ENCODE measurements around the gene MMP7.
A peak's percentile ranks its signal among the peaks of the same experiment; 100 is the strongest.

MMP7 gene

GRCh38 chr11:102495161-102496042, 35.1 kb downstream of the MMP7 start:
- peak; percentile 14 for DNase-seq (ENCODE audit: low read depth, low spot score)

- DNase-seq (ENCODE audit: low read depth, low spot score): no peak
Measured at GRCh38 chr11:102494216-102494615, 36.3 kb downstream of the MMP7 start.

DNA sequence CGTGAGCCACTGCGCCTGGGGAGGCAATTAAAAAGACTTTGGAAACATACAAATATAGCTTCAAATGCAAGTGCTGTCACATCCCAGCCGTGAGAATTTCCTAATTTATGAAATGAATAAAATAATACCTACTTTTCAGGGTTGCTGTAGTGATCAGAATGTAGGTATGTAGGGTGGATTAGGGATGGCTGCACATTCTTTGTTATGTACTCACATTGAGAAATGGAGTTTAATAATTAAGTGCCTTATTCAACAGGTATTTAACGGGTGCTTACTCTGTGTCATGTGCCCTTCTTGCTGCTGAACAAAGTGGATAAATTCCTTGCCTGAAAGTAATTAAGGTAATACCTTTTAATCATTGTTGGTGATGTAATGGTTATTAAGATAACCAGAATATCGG, 37.0 kb downstream of the MMP7 start:
- no peak for DNase-seq (ENCODE audit: low read depth, low spot score)

DNA sequence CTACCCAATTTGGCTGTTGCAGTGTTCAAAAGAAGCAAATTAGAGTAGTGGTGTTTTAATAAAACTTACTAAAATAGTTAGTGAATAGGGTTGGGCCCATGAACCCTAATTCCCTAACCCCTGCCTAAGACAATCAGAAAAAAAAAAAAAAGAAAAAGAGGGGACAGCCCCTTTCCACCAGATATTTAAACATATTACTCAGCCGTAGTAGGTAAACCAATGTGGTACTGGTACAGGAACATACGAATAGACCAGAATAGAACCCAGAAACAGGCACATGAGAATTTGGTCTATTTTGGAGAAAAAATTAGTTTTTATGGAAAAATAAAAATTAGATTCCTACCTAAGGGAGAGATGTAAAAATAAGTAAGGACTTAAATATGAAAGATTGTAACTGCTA, 38.6 kb downstream of the MMP7 start:
- DNase-seq (ENCODE audit: low read depth, low spot score): no peak

GRCh38 chr11:102489186-102490145, 41.1 kb downstream of the MMP7 start:
- DNase-seq (ENCODE audit: low read depth, low spot score): no peak

DNA sequence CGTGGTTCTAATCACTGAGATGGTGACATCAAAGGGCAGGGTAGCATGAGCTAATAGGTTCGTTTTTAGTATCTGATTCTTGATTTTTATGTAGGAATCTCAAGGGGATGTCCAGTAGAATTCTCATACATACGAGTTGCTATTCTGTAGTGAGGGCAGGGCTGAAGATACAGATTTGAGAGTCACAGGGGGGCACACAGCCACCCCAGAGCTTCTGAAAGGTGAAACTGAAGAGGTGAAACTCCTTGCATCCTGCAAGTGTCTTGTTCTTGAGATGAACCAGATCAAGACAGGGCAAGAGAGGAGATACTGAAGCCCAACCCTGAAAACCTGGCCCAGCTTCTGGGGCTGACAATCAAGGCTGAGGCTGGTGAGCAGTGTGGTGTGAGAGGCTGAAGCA, 42.3 kb downstream of the MMP7 start:
- DNase-seq (ENCODE audit: low read depth, low spot score): no peak

DNA sequence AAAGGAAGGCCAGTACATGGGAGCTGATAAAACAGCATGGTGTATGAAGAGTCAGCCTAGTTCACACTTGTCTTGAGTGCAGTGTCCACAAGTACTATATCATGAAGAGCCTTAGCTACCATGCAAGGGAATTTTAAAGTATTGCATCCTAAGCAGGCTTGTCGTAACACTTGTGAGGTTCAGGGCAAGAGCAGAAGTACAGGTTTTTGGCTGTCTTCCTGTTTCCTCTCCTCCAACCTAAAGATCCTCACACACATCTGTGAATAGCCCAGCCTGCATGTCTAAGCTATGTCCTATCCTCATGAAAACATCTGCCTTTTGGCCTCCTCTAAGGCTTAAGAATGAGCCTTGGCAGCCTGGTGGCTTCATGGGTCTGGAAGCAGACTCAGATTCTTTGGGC, 43.3 kb downstream of the MMP7 start:
- no peak for DNase-seq (ENCODE audit: low read depth, low spot score)

GRCh38 chr11:102486584-102486983, 44.0 kb downstream of the MMP7 start:
- no peak for DNase-seq (ENCODE audit: low read depth, low spot score)

- DNase-seq (ENCODE audit: low read depth, low spot score): no peak
Measured at GRCh38 chr11:102485095-102485722, 45.3 kb downstream of the MMP7 start.

DNA sequence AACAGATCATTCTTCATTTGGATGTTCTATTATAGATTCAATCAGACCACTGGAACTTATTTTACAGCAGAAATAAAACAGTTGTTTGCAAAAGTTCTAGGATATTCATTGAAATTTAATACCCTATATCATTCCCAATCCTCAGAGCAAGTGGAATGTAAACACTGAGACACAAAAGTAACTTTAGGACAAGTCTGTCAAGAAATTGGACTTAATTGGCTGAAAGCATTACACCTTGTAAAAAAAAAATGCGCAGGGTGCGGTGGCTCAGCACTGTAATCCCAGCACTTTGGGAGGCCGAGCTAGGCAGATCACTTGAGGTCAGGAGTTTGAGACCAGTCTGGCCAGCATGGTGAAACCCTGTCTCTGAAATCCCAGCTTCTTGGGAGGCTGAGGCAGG, 48.1 kb downstream of the MMP7 start:
- no peak for DNase-seq (ENCODE audit: low read depth, low spot score)

GRCh38 chr11:102479733-102480132, 50.8 kb downstream of the MMP7 start:
- no peak for DNase-seq (ENCODE audit: low read depth, low spot score)

GRCh38 chr11:102478673-102479299, 51.8 kb downstream of the MMP7 start:
- DNase-seq (ENCODE audit: low read depth, low spot score): no peak

GRCh38 chr11:102476812-102477211, 53.7 kb downstream of the MMP7 start:
- no peak for DNase-seq (ENCODE audit: low read depth, low spot score)

- DNase-seq (ENCODE audit: low read depth, low spot score): no peak
Measured at GRCh38 chr11:102476069-102476468, 54.5 kb downstream of the MMP7 start.

GRCh38 chr11:102473543-102473942, 57.0 kb downstream of the MMP7 start:
- DNase-seq (ENCODE audit: low read depth, low spot score): no peak

DNA sequence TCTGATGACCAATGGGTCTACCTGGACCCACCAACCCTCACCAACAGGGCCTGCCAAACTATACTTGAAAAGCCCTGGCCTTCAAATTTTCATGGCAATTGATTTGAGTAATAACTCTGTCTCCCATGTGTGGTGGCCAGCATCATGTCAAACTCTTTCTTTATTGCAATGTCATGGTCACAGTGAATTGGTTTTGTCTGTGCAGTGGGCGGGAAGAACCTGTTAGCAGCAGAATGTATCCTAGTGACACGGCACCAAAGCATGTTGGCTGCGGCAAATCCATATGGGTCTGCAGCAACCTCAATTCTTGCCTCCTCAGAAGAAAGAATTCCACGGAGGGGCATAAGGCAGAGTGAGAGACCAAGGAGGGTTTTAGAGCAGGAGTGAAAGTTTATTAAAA, 58.4 kb downstream of the MMP7 start:
- no peak for DNase-seq (ENCODE audit: low read depth, low spot score)

DNA sequence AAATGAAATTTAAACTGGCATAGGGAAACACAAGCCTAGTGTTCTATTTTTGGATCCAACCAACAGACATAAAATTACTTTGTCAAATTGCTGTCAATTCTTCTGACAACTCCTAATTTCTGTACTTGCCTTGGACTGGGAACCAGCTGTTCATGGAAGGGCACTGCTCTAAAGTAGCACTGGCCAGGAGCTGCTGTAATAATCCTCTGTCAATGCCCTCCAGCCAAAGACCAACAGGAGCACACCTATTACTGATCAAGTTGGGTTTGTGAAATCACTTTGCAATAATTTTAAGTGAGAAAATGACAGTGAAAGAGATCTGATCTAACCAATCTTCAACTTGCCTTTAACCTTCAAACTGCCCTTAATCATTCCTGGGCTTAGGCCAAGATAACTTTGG, 59.1 kb downstream of the MMP7 start:
- no peak for DNase-seq (ENCODE audit: low read depth, low spot score)
